ENCODE measurements around the gene SLF2.

The SLF2 gene

GRCh38 chr10:100901051-100901450, 11.7 kb upstream of the SLF2 start:
- DNase-seq, result no peak

- DNase-seq, result no peak
These were observed 10.1 kb upstream of the SLF2 start for GRCh38 chr10:100902622-100903021.

GRCh38 chr10:100904917-100905316, 7.8 kb upstream of the SLF2 start:
- no peak for DNase-seq

GRCh38 chr10:100907175-100907574, 5.6 kb upstream of the SLF2 start:
- DNase-seq, result no peak

- no peak for DNase-seq
These were observed 4.9 kb upstream of the SLF2 start for GRCh38 chr10:100907773-100908363.

GRCh38 chr10:100908378-100908777, 4.4 kb upstream of the SLF2 start:
- no peak for DNase-seq

- no peak for DNase-seq
These were observed 3.1 kb upstream of the SLF2 start for GRCh38 chr10:100909501-100910263.

- DNase-seq, result no peak
These were observed 1.3 kb upstream of the SLF2 start for GRCh38 chr10:100911472-100911871.

GRCh38 chr10:100912013-100912604, 654 bp upstream of the SLF2 start:
- no peak for DNase-seq

- no peak for DNase-seq
These were observed 705 bp downstream of the SLF2 start for GRCh38 chr10:100913470-100913865.

GRCh38 chr10:100917071-100917470, 4.3 kb downstream of the SLF2 start:
- no peak for DNase-seq

- DNase-seq, result no peak
These were observed 10.8 kb downstream of the SLF2 start for GRCh38 chr10:100923580-100923979.

- no peak for DNase-seq
These were observed 14.5 kb downstream of the SLF2 start for GRCh38 chr10:100927266-100927665.

GRCh38 chr10:100928039-100928438, 15.3 kb downstream of the SLF2 start:
- DNase-seq, result no peak

GRCh38 chr10:100930368-100930767, 17.6 kb downstream of the SLF2 start:
- DNase-seq, result no peak

- no peak for DNase-seq
These were observed 21.4 kb downstream of the SLF2 start for GRCh38 chr10:100934084-100934659.

- DNase-seq, result no peak
These were observed 27.1 kb downstream of the SLF2 start for GRCh38 chr10:100939763-100940344.

GRCh38 chr10:100942229-100942628, 29.5 kb downstream of the SLF2 start:
- DNase-seq, result no peak

GRCh38 chr10:100943508-100943907, 30.7 kb downstream of the SLF2 start:
- no peak for DNase-seq

- DNase-seq, result no peak
These were observed 33.0 kb downstream of the SLF2 start for GRCh38 chr10:100945754-100946153.

- no peak for DNase-seq
These were observed 36.2 kb downstream of the SLF2 start for GRCh38 chr10:100948916-100949315.

GRCh38 chr10:100960251-100960650, 47.5 kb downstream of the SLF2 start:
- no peak for DNase-seq

GRCh38 chr10:100962351-100963080, 49.8 kb downstream of the SLF2 start:
- no peak for DNase-seq
